ENCODE results near the gene PRMT1. TPM values are rescaled to one million over a fixed set of nuclear protein-coding genes. Genes with fewer than 3 reads are reported as not detected.
"Not testable (repeated sequence)": the region's sequence is repeated elsewhere in the genome, so short reads cannot be mapped to it uniquely, and the experiment has no call there.

Gene PRMT1
- total RNA-seq: 10 to 100 TPM; 66.7 to 83.9 TPM
- long read RNA-seq, transcript PRMT1-201 (10 exons, 1,393 nt): major isoform, 69 of 81 reads
- long read RNA-seq, partial matches to known transcripts: 4 of 81 reads
- long read RNA-seq, other reads (novel, unspliced or antisense): 5 of 81 reads

DNA sequence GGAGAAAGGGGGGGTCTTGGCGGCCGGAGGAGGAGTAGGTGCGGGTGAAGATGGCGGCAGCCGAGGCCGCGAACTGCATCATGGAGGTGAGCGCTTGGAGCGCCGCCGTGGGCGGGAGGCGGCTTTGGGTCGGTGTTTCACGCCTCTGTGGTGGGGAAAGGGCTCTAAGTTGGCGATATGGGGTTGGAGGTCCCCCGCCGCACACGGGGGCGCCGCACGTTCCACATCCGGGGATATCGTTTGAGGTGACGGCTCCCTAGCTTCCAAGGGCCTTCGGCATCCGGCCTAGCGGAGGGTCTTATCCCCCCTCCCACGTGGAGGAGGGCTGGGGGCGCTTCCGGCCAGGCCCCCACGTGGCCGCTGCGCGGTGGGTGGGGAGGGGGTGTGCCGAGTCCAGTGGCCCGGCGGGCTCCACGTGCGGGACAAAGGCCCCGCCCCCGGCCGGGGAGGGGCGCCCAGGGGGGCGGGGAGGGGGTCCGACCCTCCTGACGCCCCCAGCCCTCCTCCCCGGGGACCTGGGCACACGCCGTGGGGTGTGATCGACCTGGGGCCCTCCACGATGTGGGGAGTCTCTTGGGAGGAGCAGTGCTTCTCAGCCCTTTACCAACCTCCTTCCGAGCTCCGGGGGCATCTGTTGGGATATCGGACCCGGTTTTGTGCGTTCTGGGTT, at the start of gene PRMT1:
Gene PRMT1 (plus strand): TSS at position 41 of the 670 bp plus-strand sequence. CDS start 10 bp downstream, at position 51.
- ATAC-seq (peak; percentile 10), DNase-seq (peak in 1 of 2 donors; percentile 61)
- intact Hi-C loops (cut with DNase I, micrococcal nuclease): no loop called here

DNA sequence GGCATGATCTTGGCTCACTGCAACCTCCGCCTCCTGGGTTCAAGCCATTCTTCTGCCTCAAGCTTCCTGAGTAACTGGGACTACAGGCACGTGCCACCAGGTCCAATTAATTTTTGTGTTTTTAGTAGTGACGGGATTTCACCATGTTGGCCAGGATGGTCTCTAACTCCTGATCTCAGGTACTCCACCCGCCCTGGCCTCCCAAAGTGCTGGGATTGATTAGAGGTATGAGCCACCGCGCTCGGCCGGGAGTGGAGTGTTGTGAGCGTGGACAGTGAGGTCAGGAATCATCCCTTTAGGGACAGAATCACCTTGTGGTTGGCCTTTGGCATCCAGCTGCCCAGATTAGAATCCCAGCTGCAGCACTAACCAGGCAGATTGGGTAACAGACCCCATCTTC, 47.4 kb upstream of the PRMT1 start:
- DNase-seq (no peak), ATAC-seq (no peak)
- intact Hi-C loops (cut with DNase I, micrococcal nuclease): no loop called here

DNA sequence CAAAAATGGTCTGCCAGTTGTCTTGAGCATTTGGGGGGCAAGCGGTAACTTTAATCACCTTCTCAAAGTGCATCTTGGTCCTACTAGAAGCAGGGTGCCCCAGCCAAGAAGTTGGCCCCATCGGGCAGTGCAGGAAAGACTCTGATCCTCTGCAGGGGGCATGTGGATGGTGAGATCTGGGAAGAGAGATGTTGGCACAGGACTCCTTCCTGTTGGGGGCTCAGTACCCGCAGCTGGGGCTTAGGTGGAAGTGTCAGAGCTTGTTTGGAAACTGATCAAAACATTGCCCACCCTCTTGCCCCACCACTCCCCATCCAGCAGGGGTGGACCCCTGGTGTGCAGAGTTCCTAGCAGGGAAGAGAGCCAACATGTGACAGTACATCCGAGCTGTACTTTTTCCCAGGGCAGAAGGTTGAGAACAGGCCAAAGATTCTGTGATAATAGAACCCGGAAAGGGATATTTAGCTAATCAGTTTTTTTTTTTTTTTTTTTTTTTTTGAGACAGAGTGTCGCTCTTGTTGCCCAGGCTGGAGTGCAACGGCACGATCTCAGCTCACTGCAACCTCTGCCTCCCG, 46.0 kb upstream of the PRMT1 start:
- ATAC-seq: peak; percentile 16
- DNase-seq: no peak
- intact Hi-C loops (cut with DNase I, micrococcal nuclease): no loop called here

DNA sequence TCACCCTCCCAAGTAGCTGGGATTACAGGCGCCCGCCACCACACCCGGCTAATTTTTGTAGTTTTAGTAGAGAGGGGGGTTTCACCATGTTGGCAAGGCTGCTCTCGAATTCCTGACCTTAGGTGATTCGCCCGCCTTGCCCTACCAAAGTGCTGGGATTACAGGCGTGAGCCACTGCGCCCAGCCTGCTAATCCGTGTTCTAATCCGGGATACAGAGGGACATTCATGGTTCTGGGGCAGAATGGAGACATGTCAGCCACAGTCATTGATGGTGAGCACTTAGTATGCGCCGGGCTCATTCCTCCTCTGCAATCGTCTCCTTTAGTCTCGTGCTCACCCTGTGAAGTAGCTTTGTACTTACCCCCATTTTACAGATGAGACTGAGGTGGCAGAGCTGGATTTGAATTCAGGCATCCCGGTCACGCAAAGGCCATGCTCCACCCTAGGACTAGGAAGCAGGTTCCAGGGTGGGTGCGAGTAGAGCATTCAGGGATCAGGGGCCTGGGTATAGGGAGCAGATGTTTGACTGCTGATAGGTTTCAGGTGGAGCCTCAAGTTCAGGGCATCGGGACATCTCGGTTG, 45.4 kb upstream of the PRMT1 start:
- intact Hi-C loops (cut with DNase I, micrococcal nuclease): no loop called here
- no peak for DNase-seq

DNA sequence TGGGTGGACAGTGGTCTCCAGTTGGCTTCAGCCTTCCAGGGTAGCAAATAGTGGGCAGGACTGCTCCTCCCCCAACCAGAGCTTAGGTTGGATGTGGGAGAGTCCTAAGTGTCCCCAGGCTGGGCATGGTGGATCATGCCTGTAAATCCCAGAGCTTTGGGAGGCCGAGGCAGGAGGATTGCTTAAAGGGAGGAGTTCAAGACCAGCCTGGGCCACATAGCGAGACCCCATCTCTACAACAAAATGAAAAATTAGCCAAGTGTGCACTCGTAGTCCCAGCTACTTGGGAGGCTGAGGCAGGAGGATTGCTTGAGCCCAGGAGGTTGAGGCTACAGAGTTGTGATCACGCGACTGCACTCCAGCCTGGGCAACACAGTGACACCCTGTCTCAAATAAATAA, 44.5 kb upstream of the PRMT1 start:
- DNase-seq (no peak), ATAC-seq (no peak)
- intact Hi-C loops (cut with DNase I, micrococcal nuclease): no loop called here

More for the DNA sequence above, 45.4 kb upstream of the PRMT1 start:
- ATAC-seq: no peak

DNA sequence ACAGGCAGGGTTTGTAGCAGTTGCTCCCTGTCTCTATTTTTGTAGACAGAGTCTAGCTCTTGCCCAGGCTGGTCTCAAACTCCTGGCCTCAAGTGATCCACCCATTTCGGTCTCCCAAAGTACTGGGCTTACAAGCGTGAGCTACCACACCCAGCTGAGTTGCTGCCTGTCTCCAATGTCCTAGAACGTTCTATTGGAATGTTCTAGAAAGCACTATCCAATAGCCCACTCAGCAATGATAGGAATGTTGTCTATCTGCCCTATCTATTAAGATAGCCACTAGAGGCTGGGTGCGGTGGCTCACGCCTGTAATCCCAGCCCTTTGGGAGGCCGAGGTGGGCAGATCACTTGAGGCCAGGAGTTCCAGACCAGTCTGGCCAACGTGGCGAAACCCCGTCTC, 43.8 kb upstream of the PRMT1 start:
- DNase-seq; ATAC-seq; intact Hi-C loops (cut with DNase I, micrococcal nuclease): not testable (repeated sequence)

DNA sequence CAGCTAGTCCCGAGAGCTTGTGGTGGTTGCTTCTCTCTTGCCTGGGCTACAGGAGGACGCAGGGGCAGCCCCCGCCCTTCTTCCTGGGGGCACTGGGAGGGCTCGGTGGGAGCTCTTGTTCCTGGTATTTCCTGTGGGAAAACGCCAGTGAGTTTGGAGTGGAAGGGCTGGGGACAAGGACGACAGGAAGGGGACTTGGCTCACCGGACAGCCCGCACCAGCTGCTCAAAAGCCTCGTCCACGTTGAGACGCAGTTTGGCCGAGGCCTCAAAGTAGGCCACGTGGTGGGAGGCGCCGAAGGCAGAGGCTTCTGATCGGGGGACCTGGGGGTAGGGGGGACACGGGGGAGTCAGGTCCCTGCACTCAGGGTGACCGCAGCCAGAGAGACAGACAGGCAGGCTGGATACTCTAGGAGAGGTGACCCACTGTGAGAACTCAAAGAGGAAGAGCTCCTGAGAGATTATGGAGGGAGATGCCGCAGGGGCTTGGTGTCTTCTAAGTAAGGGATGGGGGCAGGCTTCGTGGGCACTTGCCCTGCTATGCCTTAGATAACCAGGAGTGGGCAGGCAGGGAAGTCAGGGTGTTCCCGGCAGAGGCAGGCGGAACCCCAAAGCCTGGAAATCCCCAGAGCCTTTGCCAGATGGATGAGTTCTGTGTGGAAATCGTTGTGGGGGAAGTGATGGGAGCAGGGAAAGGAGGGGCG, 41.4 kb upstream of the PRMT1 start:
- intact Hi-C loops (cut with DNase I, micrococcal nuclease): loop anchor here in 1 of 2 donors (5.0 kb wide), 1 partner anchor 43 kb away; the partner anchor contains the start of gene PRR12
- DNase-seq (no peak), ATAC-seq (no peak)

DNA sequence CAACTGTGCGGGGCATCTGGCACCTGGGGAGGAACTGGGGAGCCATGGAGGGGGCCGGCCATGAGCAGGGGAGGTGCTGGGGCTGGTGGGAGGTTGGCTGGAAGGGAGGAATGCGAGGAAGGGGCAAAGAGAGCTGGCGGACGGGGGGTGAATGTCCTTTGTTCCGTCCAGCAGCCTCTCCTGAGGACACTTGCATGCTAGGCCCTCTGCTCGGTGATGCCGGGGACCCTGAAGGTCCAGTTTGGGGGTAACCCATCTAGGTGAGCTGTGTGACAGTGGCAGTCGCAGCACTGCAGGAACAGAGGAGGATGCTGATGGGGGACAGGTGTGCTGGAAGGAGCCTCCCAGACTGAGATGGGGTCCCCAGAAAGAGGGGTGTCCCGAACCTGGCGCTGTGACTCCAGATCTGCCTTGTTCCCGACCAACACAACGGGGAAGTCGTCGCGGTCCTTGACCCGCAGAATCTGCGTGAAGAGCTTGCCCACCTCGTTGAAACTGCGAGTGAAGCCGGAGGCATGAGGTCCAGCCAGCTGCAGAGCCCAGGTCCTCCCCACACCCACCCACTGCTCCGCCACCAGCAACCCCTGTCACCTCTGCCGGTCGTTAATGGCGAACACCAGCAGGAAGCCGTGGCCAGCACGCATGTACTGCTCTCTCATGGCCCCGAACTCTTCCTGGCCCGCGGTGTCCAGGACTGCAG, 40.7 kb upstream of the PRMT1 start:
- no peak for ATAC-seq
- intact Hi-C loops (cut with DNase I, micrococcal nuclease): loop anchor here in 1 of 2 donors (5.0 kb wide), 1 partner anchor 44 kb away; the partner anchor contains the start of gene PRR12
- no peak for DNase-seq

DNA sequence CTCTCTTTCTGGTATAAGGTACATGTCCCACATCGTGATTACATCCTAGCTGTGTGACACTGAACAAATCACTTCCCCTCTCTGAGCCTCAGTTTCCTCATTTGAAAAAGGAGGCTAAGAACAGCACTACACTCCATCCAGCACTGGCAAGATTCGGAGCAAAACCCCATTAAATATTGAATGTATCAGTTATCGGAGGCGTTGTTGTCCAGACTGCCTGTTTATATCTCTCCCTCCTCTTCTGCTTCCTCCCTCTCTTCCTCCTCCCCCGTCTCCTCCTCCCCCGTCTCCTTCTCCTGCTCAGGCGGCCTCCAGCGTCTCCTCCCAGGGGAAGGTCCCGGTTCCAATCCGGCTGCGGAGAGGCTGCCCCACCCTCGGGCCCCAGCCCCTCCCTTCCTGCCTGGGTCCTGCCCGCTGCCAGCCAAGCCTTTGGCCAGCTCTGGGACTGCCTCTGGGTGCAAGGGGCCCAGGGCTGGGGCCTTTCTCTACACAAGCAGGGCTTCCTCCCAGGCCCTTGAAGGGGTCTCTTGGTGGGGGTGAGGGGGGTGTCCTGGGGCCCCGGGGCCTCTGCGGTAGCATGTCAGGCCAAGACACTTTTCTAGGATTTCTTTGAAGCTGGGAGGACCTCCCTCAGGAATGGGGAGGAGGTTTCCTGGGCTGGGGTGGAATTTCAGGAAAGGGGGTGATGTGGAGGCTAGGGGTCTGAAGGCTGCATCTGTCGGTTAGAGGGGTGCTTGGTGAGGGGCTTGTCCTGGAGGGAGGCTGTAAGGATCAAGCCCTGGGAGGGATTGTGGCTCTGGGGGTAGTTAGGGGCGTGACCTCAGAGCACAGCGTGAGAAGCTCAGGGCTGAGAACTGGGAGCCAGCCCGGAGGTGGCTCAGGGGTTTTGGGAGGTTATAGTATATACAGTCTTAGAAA, 39.0 kb upstream of the PRMT1 start:
- peak; percentile 44 for ATAC-seq
- intact Hi-C loops (cut with DNase I, micrococcal nuclease): loop anchor here in 1 of 2 donors (5.0 kb wide), 1 partner anchor 46 kb away; the partner anchor contains the start of gene PRR12
- peak; percentile 87 to 95 for DNase-seq

DNA sequence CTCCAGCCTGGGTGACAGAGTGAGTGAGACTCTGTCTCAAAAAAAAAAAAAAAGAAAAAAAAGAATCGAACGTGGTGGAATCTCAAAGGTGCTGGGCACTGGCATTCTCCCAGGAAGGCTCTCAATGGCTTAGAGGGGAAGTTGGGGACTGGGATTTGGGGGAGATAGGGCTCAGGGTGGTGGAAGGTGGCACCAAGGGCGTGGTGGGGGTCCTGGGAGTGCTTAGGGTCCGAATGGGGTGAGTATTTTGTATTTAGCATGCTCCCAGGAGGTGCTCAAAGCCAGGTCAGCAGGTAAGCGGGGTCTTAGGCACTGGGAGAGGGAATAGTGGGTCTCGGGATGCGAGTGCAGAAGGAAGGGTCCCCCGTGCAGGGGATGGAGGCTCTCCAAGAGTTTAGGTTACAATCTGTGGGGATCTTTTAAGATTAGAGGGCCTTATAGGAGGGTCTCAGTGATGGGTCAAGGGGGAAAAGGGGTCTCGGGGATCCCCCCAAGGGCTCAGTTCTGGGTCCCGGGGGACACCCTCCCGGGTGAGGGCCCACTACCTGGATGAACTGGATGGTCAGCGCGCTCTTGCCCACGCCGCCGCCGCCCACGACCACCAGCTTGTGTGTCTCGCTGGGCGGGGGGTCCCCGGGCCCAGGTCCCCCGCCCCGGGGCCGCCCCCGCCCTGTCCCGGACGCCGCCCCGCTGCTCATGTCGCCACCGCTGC, 37.5 kb upstream of the PRMT1 start:
- ATAC-seq: no peak
- intact Hi-C loops (cut with DNase I, micrococcal nuclease): loop anchor here in 1 of 2 donors (5.0 kb wide), 1 partner anchor 47 kb away; the partner anchor contains the start of gene PRR12
- peak; percentile 48 to 62 for DNase-seq

DNA sequence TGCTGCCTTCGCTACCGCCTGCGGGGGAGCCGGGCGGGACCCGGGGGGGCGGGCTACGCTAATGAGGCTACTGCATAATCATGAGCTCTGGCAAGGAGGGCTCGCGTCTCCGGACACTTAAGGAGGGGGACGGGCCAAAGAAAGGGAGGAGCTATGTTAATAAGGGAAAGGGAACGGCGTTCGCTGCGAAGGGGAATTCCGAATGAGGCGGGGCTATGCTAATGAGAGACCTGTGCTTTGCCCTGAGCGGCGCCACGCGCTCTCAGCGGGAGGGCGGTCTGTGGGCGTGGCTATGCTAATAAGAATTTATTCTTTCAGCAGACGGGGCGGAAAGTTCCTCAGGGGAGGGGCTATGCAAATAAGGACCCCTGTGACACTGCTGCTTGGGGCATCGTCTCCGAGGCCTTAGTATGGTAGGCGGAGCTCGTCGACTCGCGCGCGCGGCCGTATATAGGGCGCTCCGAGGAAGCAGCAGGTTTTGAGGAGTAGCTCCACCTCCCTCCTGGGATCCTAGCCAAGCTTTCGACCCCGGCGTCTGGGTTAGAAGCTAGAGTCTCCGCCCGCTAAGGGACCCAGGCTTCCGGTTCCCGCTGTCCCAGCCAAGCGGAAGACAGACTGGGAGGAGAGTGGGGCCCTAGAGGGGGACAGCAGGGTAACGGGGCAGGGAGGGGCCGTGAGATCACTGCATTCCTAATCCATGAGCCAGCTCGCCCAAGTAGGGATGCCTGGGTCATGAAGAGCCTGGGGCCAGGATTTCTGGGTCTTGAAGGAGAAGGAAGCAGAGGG, 36.8 kb upstream of the PRMT1 start, which contains the start of gene RRAS:
Gene RRAS (minus strand): TSS at position 31 of the 786 bp plus-strand sequence. CDS start 45 bp downstream, outside the sequence.
- DNase-seq: peak; percentile 100
- intact Hi-C loops (cut with DNase I, micrococcal nuclease): no loop called here
- peak; percentile 63 for ATAC-seq

DNA sequence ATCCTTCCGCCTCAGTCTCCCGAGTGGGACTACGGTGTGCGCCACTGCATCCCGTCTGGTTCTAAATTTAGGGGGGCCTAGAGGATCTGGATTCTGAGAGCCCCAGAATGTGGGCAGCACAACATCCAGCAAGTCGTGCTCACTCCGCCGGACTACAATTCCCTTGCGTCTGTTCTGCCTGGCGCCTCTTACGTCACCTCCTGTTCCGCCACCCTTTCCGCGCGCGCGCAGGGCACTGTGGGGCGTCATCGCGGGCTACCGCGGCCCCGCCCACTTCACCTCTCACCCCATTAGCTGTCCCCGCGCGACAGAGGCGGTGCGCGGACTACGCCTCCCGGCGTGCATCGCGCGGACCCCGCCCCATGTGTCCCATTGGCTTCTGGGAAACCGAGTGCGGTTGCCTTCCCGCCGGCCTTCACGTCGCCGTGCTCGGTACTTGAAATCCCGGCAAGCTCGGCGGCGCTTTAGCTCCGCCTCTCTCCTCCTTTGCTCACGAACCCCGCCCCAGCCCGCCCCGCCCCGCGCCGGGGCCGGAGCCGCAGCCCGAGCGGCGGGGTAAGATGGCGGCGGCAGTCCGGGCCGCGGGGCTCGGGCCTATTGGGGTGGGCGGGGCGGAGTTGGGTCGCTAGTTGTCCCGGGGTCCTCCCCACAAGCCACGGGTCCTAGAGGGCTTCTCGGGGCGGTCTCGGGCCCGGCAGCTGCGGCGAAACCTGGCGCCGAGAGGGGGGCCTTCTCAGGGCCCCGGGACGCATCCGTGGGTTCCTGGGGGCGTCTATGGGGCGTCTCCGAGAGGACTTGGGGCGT, 35.2 kb upstream of the PRMT1 start, which contains the start of gene SCAF1:
Gene SCAF1 (plus strand): TSS at position 522 of the 804 bp plus-strand sequence. CDS start 2,818 bp downstream, outside the sequence.
- intact Hi-C loops (cut with DNase I, micrococcal nuclease): no loop called here
- peak; percentile 99 for DNase-seq
- peak; percentile 68 for ATAC-seq

DNA sequence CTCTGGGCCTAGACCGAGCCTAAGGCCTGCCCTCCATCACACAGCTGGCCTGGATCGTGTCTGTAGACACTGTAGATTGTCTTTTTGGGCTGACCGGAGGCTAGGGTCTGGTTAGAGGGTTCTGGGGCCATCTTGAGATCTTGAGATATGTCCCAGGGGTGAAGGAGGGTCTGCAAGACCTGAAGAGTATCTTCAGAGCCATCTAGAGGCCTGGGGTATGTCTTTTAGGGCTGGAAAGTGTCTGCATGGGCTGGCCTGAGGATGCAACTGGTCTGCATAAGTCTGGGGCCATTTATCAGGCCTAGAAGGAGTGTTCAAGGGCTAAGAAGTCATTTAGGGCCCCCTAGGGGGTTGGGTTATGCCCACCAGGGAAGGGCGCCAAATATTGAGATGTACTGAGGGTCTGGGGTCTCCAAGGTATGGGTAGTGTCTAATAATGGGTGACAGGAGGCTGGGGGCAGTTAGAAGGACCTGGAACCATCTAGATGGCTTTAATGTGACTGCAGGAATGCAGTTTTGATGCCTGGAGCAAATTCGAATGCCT, 34.5 kb upstream of the PRMT1 start:
- intact Hi-C loops (cut with DNase I, micrococcal nuclease): no loop called here
- DNase-seq: no peak
- ATAC-seq: no peak

DNA sequence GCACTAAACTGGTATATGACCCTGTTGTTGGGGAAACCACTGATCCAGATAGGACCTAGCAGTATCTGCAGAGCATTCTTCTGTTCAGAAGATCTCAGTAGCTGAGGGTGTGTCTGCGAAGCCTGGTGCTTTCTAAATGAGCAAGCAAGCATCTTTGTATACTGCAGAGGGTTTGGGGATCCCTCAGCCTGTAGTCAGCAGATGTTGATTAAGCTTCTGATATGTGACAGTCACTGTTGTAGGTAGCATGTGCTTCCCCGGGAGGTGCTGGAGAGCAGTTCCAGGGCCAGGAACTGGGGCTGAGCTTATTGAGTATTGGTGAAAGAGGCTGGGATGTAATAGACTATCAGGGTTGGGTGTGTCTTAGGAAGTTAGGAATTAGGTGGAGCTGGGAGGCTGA, 33.6 kb upstream of the PRMT1 start:
- DNase-seq (no peak), ATAC-seq (no peak)
- intact Hi-C loops (cut with DNase I, micrococcal nuclease): no loop called here

DNA sequence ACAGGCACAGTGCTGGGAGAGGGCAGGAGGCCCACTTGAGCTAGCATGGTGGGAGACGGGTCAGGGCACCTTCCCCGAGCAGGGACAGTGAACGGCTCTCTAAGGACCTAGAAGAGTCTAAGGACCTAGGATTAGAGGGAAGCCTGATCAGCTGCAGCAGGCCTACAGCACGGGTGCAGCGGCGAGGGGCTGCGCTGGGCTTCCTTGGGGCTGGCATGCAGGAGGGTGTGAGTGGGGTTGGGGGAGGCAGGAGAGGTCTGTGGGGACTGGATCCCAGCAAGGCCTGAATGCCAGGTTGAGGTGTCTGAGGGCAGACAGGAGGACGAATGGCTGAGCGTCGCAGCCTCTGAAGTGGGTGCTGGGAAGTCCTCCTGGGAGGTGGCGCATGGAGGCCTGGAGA, 31.5 kb upstream of the PRMT1 start:
- intact Hi-C loops (cut with DNase I, micrococcal nuclease): no loop called here
- no peak for DNase-seq
- no peak for ATAC-seq
